MV-4-11 (cell line): ENCODE measurements around the gene POU5F2.

Experiments
- DNase-seq: peaks from one replicate; lab custom pipeline; 2025; lab: John Stamatoyannopoulos, UW

The POU5F2 gene, protein sequence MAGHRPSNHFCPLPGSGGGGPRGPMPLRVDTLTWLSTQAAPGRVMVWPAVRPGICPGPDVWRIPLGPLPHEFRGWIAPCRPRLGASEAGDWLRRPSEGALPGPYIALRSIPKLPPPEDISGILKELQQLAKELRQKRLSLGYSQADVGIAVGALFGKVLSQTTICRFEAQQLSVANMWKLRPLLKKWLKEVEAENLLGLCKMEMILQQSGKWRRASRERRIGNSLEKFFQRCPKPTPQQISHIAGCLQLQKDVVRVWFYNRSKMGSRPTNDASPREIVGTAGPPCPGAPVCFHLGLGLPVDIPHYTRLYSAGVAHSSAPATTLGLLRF

DNA sequence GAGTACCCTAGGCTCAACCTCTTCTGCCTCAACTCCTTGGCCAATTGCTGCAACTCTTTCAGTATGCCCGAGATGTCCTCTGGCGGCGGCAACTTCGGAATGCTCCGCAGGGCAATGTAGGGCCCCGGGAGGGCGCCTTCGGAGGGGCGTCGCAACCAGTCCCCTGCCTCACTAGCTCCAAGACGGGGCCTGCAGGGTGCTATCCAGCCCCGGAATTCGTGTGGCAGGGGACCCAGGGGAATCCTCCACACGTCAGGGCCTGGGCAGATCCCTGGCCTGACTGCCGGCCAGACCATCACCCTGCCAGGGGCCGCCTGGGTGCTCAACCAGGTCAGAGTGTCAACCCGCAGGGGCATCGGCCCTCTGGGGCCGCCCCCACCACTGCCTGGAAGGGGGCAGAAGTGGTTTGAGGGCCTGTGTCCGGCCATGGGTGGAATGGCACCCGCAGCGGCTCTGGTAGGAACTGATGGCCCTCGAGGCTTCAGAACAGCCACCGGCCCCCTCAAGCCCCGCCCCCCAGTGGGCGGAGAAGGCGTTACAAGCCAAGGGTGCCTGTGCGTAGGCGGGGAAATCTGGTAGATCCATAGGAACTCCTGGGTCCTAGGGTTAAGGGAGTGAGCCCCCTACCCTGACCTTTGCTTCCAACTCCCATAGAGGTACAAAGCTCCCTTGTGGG, at the start of gene POU5F2:
TSS of gene POU5F2 (minus strand) at position 465 of the 676 bp plus-strand sequence. CDS start at position 428, 37 bp downstream.
- DNase-seq, result no peak

DNA sequence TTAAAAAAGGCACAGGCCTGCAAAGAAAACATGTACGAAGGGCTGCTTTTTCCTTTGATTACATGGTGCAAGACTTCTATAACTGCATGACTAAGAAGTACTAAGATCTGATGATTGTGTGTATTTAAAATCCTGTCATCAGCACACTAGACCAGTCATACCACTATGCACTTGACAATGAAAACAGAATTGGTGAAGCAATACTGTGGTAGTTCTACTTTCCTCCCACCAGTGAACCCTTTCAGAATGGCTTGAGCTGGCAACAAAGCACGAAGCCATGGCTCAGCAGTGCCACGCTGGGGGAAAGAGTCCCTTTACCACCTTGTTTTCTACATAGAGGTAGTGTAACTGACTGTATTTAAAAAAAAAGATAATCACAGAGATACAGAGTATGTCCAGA, 49.0 kb upstream of the POU5F2 start:
- DNase-seq, result peak; percentile 35

DNA sequence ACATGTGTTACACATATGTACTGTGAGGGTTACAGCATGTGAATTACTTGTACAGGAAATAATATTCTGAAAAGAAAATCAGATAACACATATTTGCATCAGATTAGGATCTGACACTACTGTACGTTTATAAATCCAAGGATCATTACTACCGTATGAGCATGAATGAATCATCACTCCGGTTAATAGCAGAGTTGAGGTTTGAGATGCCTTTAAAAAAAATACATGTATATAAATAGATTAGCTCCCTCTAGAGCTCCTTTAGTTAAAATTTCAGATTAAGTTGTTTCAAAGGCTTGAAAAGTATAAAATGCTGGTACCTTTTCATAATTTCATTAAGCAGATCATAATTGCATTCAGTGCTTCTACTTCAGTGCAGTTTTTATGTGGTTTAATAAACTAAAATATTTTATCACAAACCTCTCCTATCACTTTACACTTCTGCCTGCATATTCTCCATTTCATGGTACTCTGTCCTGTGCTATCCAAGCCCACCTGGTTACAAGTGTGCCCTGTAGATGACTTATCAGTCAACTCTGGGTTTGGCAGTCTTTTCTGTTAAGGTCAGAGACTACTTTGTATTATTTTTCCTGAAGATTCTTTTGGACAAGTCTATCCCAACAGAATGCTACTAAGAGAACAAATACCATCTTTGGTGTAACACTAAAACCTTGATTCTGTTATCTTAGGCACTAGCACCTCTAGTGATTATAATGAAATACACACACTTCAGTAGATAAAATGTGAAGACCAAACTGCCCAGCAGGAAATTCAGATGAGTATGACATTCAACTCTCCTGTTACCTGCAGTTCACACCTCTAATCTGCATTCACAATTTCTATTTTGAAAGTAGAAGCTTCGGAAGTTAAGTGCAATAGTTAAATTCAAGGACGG, 48.0 kb upstream of the POU5F2 start:
- peak; percentile 0 for DNase-seq

DNA sequence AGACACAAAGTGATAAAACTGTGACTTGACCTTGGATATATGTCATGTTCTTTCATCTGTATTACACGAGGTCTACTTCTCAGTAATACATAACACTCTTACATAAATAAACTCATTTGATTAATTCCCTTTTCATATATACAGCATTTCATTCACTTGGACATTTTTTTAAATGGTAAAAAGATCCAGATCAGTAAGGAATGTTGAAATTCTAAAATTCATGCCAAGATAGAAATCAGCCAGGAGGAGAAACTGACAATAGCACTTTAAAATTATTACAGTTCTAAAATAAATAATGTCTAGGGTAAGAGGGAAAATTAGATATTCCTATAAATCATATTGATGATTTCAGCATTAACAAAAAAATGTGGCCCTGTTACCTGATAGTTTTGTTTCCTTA, 46.2 kb upstream of the POU5F2 start:
- DNase-seq, result no peak

DNA sequence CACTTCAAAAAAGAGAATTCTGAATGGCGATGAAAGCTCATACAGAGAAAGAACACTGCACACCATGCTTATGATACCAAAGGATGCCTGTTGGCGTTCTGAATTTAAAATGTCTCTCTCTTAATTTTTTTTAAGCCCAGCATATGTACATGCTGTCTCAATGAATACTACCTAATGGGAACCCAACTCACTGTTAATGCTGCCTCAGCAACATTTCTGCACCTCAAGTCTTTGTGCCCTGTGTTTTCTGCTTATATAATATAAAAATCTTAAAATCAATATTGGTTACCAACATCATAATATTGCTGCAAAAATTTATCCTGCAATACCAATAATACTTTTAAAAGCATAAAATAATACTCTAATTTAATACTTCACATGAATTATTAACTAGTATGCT, 44.1 kb upstream of the POU5F2 start:
- DNase-seq, result no peak

DNA sequence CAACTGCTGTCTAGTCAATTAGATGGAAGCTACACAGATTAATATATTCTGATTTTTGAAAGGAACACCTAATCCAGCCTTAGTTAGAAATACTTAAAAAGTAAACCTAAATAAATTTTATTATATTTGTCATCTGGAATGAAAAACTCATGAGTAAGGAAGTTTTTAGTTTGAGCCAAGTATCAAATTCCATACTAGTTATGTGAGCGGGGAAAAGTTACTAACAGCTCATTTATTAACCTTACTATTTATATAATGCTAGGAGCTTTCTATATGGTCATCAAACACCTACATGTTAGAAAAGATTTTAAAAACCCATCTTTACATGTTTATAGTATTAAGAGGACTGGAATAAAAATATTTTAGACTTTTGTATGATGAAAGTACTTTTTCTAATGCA, 41.6 kb upstream of the POU5F2 start:
- DNase-seq, result no peak

DNA sequence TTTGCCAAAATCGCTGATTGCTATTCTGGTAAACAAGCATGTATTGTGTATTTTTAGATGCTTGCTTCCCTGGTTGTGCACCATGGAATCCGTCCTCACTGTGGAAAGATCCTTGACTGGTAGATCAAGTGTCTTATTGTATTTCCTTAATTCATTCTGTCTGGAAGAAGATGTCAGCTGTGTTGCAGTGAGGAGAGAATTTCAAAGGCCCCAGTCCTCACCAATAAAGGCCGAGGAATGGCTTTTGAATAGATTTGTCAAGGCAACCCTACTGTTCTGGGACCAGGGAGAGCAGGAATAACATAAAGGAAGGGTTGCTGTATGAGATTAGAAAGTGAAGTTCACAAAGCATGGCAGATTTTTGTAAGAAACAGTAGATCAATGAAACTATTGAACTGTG, 36.2 kb upstream of the POU5F2 start:
- DNase-seq, result no peak

DNA sequence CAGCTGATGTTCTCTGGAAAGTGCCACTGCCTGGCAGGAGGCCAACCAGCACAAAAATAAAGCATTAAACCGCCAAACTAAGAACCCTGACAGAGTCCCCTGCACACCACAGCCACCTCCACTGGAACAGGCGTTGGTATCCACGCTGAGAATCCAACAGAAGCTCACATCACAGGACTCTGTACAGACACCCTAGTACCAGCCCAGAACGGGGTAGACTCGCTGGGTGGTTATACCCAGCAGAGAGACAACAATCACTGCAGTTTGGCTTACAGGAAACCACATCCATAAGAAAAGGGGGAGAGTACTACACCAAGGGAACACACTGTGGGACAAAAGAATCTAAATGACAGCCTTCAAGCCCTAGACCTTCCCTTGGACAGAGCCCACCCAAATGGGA, 15.0 kb upstream of the POU5F2 start:
- no peak for DNase-seq

DNA sequence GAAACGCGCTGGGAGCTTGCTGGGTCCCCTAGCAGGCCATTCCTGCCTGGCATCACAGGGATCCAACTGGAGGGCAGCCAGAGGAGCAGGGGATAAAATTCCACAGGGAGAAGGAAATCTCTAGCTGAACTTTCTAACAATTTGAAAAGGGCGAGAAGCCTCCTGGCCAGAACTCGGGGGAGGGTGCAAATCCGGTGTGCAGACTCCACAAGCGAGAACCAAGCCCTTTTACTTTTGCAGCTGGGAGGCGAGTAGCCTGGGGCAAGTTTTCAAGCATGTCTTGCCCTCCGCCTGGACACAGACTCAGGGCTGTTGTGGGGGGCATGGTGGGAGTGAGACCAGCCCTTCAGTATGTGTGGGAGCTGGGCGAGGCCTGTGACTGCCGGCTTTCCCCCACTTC, 14.3 kb upstream of the POU5F2 start:
- DNase-seq, result no peak

DNA sequence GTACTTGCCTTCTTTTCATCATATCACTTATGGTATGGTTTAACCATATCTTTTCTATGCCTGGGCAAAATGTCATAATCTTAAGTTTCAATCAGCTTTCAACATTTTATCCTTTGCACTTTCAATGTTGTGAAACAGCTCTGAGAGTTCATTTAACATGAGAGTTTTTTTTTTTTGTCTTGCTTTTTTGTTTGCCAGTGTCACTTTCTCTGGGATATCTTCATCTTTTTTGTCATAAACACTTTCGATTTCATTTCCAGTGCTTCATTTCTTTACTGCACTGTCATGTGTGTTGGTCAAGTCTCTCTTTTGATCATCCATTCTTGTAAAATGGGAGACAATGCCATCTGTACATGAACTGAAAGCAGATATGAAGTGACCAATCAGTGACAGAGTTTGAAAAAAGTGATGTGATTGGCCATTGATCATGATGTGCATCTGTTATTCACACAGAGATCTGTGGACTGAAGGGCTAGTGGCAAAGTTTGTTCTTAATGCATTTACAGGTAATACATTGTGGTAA, 7.5 kb upstream of the POU5F2 start:
- peak; percentile 15 for DNase-seq

DNA sequence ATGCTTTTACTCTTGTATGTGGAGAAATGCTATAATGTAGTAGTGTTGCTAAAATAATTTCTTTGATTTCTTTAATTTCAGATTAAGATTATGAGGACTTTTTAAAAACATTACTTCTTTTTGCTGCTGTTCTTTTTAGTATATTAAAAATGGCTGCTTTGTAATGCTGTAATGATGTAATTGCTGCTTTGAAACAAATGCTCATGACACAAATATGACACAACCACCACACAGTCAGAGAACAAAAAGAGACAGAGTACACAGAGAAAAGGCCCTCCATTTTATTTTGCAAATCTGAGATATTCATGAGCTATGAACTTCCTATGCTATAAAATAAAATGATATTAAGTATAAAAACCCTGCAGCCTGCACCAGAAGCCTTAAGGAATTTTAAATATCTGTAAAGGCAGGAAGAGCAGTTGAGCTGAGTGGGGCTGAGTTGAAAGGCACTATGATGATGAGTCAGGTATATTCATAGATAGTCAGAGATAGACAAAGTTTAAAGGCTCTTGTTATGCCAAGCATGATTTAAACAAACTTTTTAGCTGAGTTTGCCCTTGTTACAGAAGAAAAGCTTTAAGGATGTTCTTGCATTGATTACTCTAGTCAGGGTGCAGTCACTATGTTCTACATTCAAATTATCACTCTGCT, 5.1 kb upstream of the POU5F2 start:
- no peak for DNase-seq

DNA sequence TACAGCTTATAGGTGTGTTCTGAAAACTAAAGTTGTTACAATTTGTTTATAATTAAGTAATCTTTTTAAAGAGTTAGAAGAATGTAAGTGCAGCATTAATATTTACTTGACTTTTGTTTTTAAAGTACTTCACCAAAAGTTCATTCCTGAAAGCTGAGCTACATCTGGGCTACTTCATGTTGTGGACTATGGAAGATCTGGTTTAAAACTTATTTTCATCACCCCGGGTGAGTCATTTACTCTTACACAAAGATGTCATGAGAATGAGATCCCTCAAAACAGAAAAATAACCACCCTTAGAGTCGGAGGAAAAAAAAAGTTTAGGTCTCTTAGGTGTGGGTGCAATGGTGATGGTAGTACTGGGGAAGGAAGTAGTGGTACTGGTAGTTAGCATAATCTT, 5.1 kb downstream of the POU5F2 start:
- peak; percentile 27 for DNase-seq

DNA sequence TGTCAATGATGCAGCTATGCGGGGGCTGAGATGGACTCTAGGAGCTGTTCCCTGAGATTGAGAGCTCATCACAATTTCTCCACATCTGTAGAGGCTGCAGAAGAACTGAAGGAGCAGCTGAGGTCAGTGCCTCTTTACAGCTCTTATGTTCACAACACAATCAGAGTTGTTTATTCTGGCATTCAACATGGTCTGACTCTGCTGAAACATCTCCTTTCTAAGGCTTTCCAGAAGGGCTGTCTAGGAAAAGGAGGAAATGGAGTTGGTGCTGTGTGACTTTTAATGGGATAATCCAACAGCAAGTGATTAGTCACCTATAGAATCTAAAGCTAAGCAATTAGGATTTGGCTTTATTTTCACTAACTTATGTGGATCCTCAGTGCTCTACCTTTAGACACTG, 6.0 kb downstream of the POU5F2 start:
- DNase-seq, result no peak

DNA sequence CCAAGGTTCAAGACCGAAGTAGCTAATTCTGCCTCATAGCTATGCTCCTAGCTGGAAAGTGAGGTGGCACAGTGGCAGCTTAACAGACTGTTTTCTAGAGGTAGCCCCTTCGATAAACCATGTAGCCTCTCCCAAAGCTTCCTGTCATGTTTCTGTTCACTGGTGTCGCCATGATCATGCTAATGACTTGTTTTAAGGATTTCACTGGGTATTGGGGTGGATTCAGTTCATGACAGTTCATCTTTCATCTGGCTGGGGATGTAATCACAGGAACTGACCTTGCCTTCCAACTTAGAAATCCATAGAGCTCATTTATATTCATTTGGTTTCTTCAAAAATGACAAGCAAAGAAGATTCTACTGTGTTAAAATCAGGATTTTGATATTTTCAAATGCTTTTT, 9.4 kb downstream of the POU5F2 start:
- DNase-seq, result no peak

DNA sequence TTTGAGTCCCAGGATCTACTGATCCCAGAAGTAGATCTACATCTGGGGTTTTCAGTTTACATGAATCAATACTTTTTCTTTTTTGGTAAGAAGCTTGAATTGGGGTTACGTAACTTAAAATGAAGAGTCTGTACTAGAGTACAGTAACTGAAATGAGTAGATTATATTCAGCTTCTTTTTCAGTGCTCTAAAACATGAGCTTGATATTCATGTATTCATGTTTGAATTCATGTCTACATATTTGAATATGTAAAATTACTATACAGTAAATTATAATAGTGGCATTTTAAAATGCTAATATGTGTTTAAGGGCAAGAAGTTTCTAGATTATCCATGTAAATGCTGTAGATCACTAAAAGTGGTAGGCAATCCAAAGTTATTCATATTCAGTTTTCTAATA, 14.8 kb downstream of the POU5F2 start:
- no peak for DNase-seq

DNA sequence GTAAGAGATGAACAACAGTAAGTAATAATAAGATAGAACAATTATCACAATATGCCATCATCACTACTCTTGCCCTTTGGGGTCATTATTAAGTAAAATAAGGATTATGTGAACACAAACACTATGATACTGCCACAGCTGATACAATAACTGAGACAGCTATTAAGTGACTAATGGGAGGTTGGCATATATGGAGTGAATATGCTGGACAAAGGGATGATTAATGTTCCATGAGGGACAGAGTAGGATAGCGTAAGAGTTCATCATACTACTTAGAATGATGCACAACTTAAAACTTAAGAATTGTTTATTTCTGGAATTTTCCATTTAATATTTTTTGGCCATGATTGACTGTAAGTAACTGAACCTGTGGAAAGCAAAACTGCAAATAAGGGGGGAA, 16.6 kb downstream of the POU5F2 start:
- no peak for DNase-seq

DNA sequence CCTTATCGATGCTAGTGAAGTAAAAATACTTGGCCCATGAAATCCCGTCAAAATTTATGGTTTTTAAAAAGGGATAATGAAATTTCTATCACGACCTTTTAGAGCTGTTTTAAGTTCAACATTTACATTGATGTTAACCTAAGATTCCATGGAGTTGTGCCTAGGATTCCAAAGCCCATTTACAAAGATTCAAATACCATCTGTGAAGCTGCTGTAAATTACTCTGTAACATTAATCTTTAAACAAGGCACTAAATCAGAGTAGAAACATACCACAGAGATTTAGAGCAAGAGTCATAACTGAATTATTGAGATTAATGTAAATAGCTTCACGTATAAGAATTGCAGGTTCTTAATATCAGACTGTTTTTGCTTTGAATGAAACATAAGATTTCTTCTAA, 17.7 kb downstream of the POU5F2 start:
- no peak for DNase-seq

DNA sequence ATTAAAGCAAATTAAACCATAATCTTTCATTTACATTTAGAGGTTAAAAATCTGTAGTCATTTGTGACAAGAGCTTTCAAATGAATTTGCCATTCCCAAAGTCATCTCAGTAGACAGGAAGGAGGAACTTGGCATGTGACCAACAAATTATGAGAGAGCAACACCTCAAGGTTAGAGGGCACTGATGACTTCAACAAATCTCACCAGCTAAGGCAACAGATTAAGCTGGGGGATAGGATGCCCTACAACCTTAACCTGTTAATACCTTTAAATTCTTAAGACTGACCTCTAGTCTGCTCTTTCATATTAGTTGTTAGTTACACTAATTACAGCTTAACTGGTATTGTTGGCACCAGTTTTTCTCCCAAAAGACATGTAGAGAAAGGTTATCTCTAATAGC, 18.4 kb downstream of the POU5F2 start:
- DNase-seq, result no peak

DNA sequence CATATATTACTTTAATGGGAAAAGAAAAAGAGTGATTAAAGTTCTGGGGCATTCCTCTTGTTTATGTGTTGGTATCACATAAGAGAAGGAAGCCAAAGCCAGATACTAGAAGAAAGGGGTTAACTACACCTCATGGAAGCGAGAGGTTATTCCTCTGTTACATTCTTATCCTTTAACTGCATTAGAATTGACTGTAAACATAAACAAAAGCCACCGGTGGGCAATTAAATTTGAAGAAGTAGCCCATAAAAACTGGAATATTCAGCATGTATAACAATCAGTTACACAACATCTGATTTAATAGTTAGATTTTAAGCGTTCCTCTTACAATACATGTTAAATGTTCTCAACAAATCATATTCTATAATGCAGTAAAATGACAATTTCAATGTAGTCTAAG, 18.8 kb downstream of the POU5F2 start:
- DNase-seq, result no peak

DNA sequence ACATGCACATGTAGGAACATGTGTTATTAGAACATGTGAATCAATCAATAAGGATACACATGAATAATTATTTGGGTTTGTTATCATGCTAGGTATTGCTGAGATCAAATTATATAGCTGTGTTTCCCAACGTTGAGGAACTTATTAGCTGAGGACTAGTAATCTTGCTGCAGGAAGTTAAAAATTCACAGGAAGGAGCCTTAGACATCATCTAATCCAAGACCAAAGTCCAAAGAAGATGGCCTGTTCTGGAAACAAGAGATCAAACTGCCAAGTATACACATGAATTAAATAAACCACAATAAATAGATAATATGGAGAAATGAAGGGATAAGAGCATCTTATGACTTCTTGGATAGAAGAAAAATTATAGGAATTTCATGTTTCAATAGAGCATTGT, 19.9 kb downstream of the POU5F2 start:
- no peak for DNase-seq

DNA sequence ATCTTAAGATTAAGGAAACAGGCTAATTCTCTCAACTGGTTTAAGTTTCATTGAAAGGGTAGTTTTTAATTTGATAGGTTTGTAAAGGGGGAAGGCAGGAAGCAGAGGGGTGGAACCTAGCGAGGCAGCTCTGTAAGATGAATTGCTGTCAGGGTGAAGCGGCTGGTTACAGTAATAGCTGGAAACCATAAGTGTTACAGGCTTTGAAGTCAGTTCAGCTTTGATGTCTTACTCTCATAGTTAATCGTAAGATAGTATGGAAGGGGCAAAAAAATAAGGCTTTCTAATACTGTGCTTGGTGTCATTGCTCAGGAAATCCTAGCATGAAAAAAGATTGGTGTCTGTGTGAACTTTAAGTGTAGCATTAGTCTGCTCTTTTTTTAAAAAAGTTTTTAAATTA, 20.3 kb downstream of the POU5F2 start:
- no peak for DNase-seq

DNA sequence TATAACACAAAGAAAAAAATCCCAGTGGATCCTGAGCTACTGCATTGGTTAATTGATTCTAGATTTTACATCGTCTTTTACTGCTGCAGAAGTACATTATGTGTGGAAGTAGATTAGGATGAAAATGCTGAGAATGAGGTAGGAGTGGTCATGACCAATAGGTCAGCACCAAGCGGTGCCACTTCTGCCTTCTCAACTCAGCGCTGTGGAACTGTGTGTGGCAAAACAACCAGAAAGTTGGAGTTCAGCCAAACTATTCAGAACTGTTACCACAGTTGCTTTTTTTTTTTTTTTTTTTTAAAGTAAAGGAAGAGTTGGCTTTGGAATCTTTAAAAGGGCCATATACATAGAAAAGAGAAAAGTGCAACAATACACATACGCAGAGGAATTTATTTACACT, 24.2 kb downstream of the POU5F2 start:
- DNase-seq, result peak; percentile 82
